ENCODE measurements around the gene HTRA1.

Gene HTRA1

DNA sequence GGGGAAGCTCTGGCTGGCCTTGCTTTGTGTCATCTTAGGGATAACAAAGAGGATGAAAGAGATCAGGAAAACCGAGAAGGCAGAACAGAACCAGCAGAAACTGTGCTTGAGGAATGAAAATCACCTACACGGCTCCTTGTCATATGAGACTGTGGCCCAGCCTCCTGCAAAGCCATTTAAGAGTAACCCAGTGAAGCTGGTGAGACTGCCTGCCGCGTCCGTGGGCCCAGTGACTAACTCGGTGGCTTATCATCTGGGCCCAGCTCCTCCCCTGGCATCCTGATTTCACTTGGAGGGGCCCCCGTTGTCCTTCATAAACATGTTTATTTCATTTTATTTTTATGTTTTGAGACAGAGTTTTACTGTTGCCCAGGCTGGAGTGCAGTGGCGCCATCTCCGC lies 30.7 kb downstream of the HTRA1 start:
- TF ChIP-seq, protein P1, sequence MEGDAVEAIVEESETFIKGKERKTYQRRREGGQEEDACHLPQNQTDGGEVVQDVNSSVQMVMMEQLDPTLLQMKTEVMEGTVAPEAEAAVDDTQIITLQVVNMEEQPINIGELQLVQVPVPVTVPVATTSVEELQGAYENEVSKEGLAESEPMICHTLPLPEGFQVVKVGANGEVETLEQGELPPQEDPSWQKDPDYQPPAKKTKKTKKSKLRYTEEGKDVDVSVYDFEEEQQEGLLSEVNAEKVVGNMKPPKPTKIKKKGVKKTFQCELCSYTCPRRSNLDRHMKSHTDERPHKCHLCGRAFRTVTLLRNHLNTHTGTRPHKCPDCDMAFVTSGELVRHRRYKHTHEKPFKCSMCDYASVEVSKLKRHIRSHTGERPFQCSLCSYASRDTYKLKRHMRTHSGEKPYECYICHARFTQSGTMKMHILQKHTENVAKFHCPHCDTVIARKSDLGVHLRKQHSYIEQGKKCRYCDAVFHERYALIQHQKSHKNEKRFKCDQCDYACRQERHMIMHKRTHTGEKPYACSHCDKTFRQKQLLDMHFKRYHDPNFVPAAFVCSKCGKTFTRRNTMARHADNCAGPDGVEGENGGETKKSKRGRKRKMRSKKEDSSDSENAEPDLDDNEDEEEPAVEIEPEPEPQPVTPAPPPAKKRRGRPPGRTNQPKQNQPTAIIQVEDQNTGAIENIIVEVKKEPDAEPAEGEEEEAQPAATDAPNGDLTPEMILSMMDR (IDR thresholded peaks at IDR 0.05; ENCODE audit: control extremely low read depth, extremely low read depth, low read depth, missing control alignments) = no peak
- DNase-seq (ENCODE audit: extremely low spot score) = no peak
- ChIA-PET CTCF (interaction anchor here (1.1 to 1.3 kb wide), 2 partner anchors 11 to 17 kb away, joined by 3 read pairs; no protein-coding TSS in a partner anchor), POLR2A (no interaction called here)

DNA sequence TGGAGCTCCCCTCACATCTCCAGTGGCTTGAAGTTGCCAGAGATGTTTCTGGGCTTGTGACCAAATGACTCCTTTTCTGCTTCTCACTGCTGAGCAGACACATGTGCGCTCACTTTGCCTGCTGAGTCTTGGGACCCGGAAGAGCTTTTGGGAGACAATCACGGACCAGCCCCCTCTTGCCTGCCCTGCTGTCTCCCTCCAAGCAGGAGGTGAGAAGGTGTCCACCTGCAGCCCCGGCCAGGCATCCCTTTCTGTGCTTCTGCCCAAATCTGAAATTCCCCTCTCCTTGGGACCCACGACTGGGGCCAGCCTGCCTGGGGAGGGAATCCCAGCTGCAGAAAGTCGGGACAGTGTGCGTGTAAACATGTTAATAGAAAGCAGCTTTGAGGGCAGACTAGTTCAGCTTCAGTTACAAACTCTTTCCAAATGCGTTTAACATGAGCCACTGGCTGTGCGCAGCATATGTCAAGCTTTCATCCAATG lies 31.7 kb downstream of the HTRA1 start:
- CTCF ChIA-PET = interaction anchor here (1.3 kb wide), 1 partner anchor 16 kb away, joined by 3 read pairs; no protein-coding TSS in a partner anchor

DNA sequence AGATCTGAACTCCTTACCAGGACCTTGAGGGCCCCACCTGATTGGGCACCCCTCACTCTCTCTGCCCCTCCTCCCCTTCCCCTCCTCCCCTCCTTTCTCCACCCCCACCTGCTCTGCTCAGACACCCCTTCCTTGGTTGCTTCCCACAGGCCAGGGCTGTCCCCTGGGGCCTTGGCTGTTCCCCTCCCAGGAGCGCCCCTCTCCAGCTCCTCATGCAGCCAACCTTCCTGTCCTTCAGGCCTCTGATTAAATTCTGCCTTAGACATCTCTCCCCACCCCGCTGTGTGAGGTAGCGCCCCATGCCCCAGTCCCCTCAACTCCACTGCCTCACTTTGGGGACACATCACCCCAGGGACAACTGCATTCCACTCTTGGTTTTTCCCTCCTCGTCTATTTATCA lies 32.4 kb downstream of the HTRA1 start:
- CTCF ChIA-PET = no interaction called here
- TF ChIP-seq, protein P1 (IDR thresholded peaks at IDR 0.05; ENCODE audit: control extremely low read depth, extremely low read depth, low read depth, missing control alignments) = no peak
- DNase-seq (ENCODE audit: extremely low spot score) = no peak
- POLR2A ChIA-PET = no interaction called here

More for the DNA sequence above, 31.7 kb downstream of the HTRA1 start:
- no peak for DNase-seq (ENCODE audit: extremely low spot score)
- TF ChIP-seq, protein P1 (IDR thresholded peaks at IDR 0.05; ENCODE audit: control extremely low read depth, extremely low read depth, low read depth, missing control alignments) = no peak
- POLR2A ChIA-PET = no interaction called here

DNA sequence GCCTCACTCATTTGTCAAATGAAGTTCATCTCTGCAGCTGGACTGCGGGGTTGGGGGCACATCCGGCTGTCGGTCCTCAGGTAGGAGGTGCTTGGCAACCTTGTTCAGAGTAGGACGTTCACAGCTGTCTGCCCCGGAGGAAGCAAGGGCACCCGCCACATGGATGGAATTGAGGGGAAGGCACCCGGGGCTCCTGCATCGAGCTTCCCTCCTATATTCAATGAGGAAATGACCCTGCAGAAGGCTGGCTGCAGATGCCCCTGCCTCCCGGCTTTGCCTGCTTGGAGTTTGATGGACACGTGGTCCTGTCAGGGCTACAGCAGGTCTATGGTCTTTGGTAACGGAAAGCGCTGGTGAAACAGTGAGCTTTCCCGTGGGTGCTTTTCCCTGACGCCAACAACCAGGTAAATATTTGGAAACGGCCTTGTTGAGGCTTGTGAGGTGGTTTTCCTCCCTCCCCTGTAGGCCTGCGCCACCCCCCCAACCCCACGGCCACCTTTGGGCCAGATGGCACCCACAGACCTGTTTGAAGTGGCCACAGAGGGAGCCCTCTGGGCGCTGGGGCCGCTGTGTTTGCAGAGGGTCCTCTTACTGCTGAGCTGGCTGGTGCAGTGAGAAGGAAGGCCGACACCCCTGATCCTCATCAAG lies 32.9 kb downstream of the HTRA1 start:
- ChIA-PET CTCF (interaction anchor here (1.1 kb wide), 1 partner anchor 18 kb away, joined by 3 read pairs; no protein-coding TSS in a partner anchor), POLR2A (no interaction called here)
- TF ChIP-seq, protein P1 (IDR thresholded peaks at IDR 0.05; ENCODE audit: control extremely low read depth, extremely low read depth, low read depth, missing control alignments) = no peak
- no peak for DNase-seq (ENCODE audit: extremely low spot score)

DNA sequence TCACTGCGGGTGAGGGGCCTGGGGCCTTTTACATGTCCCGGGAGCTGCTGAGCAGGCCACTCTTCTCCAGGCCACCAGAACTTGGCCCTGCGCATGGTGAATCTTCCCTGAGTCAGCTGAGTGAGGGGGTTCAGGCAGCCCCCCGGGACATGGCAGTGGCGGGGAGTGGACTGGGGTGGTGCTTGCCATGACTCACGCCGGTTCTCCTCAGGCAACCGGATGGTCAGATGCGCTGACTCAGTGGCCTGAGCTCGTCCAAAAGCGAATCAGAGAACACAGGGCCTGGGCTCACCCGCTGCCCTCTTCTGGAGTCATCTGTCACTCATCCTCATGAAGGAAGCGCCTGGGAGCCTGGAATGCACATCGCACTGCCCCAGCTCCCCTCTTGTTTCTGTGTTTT lies 33.5 kb downstream of the HTRA1 start:
- ChIA-PET POLR2A (no interaction called here), CTCF (interaction anchor here (1.1 kb wide), 1 partner anchor 18 kb away, joined by 3 read pairs; no protein-coding TSS in a partner anchor)
- DNase-seq (ENCODE audit: extremely low spot score) = no peak
- TF ChIP-seq, protein P1 (IDR thresholded peaks at IDR 0.05; ENCODE audit: control extremely low read depth, extremely low read depth, low read depth, missing control alignments) = no peak

DNA sequence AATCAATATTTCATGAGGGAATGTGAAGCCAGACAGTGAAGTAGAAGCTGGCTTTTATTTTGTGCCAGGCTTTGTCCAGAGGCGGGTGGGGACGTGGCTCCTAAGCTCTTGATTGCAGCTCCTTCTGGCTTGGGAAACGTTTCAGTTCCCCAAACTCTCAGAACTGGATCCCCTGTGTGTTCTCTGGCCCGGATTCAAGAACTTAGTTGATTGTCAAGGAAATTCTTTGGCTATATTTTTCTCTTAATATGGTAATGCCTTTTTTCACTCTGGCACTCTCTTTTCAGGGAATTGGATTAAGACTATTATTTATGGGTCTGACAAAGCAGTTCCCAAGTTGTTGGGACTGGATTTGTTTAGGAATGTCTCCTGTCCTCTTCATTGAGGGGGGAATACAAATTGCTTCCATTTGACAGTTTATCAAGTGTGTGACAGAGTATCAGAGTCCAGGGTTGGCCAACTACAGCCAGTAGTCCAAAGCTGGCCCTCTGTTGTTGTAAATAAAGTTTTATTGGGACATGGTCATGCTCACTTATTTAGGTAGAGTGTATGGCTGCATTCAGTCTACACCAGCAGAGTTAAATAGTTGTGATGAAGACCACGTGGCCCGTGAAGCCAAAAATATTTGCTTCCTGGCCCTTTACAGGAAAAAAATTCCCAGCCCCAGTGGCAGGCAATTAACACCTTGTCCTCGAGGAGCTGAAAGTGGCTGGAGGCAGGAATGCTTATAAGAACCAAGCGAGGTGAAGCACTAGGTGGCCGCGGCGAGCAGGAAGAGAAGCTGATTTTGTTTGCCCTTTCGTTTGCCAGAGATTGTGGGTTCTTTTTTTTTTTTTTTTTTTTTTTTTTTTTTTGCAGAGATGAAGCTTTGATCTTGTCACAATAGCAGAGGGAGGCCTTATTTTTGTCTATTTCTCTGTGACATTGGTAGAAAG lies 34.3 kb downstream of the HTRA1 start:
- ChIA-PET POLR2A (no interaction called here), CTCF (interaction anchor here (1.1 kb wide), 1 partner anchor 17 kb away, joined by 3 read pairs; no protein-coding TSS in a partner anchor)
- TF ChIP-seq, protein P1 (IDR thresholded peaks at IDR 0.05; ENCODE audit: control extremely low read depth, extremely low read depth, low read depth, missing control alignments) = no peak
- no peak for DNase-seq (ENCODE audit: extremely low spot score)

Measured in GM10248 (cell line).